H1 (cell line): ENCODE data around the gene SLC22A25. TPM values are rescaled to one million over a fixed set of nuclear protein-coding genes. Genes with fewer than 3 reads are reported as not detected.
"Not testable (repeated sequence)": the region's sequence is repeated elsewhere in the genome, so short reads cannot be mapped to it uniquely, and the experiment has no call there.

ENCODE experiments used
- CTCF ChIA-PET: fragments of 300-600 bp; sonication (Branson Sonifier 250); formaldehyde crosslinking; loops from one replicate; lab custom pipeline; 2021; ENCODE audit not compliant: partially characterized antibody; lab: Charles Lee
- POLR2A ChIA-PET: fragments of 300-600 bp; sonication (Branson Sonifier 250); formaldehyde crosslinking; loops from one replicate; lab custom pipeline; 2021; ENCODE audit warnings: inconsistent platforms; ENCODE audit not compliant: partially characterized antibody; lab: Charles Lee
- DNase-seq, 2 experiments: peaks; one replicate each; pipeline versions ENCODE4 v3.0.0 to v3.0.0-alpha.2; 2010 to 2022; ENCODE audit warnings: low spot score in 2 of 2, low read depth in 1 of 2, mixed read lengths in 1 of 2
- FAIRE-seq: peaks from 2 replicates; lab custom pipeline; 2011; peaks lifted over from hg19 to GRCh38; lab: Jason Lieb, UNC
- H2AFZ ChIP-seq: 2 replicates; pipeline ENCODE4 v1.8.1; 2012; ENCODE audit warnings: low read length, inconsistent platforms
- H2AK5ac ChIP-seq: 2 replicates; pipeline ENCODE4 v1.6.1; 2013; ENCODE audit warnings: low read depth, low read length
- H2BK120ac ChIP-seq: replicated peaks from 2 replicates; pipeline ENCODE3; 2013; ENCODE audit warnings: low read depth, low read length, inconsistent platforms
- H2BK12ac ChIP-seq: 2 replicates; pipeline ENCODE4 v1.6.1; 2013; ENCODE audit warnings: low read depth, low read length
- H2BK15ac ChIP-seq: 2 replicates; pipeline ENCODE4 v1.6.1; 2013; ENCODE audit warnings: low read length
- H2BK20ac ChIP-seq: 2 replicates; pipeline ENCODE4 v1.6.1; 2013; ENCODE audit warnings: low read length
- H2BK5ac ChIP-seq: 2 replicates; pipeline ENCODE4 v1.6.1; 2013; ENCODE audit warnings: low read depth, low read length
- H3K14ac ChIP-seq: 2 replicates; pipeline ENCODE4 v1.6.1; 2013; ENCODE audit warnings: inconsistent platforms; ENCODE audit not compliant: insufficient read length
- H3K18ac ChIP-seq: 2 replicates; pipeline ENCODE4 v1.6.1; 2013; ENCODE audit warnings: low read length; ENCODE audit errors: extremely low read depth
- H3K23ac ChIP-seq: 2 replicates; pipeline ENCODE4 v1.6.1; 2013; ENCODE audit warnings: inconsistent platforms; ENCODE audit not compliant: insufficient read length
- H3K23me2 ChIP-seq: 2 replicates; pipeline ENCODE4 v1.6.1; 2013; ENCODE audit warnings: low read depth, low read length
- H3K27ac ChIP-seq: 2 replicates; pipeline ENCODE4 v1.6.1; 2011; ENCODE audit warnings: low read depth, low read length, inconsistent platforms
- H3K27me3 ChIP-seq, 4 experiments: replicated peaks in 1 of 4; 1 replicate in 1 of 4; 2 replicates in 3 of 4; pipeline versions ENCODE4 v1.6.1 to v1.8.1; 2011 to 2013; ENCODE audit warnings: low read length in 3 of 4, mild to moderate bottlenecking in 3 of 4, inconsistent platforms in 2 of 4, mixed read lengths in 2 of 4, moderate library complexity in 1 of 4; ENCODE audit not compliant: control insufficient read depth in 3 of 4, insufficient read depth in 3 of 4; ENCODE audit errors: extremely low read depth in 1 of 4
- H3K36me3 ChIP-seq, 4 experiments: 2 replicates each; pipeline versions ENCODE4 v1.6.1 to v1.8.1; 2011 to 2013; ENCODE audit warnings: mild to moderate bottlenecking in 4 of 4, low read length in 3 of 4, moderate library complexity in 2 of 4, control low read depth in 1 of 4, inconsistent platforms in 1 of 4; ENCODE audit not compliant: insufficient read depth in 4 of 4, control insufficient read depth in 2 of 4
- H3K4ac ChIP-seq: replicated peaks from 2 replicates; pipeline ENCODE3; 2013; ENCODE audit warnings: low read length, low read depth, mixed read lengths, inconsistent platforms; ENCODE audit not compliant: insufficient read length
- H3K4me1 ChIP-seq, 4 experiments: replicated peaks in 1 of 4; 1 replicate in 1 of 4; 2 replicates in 3 of 4; pipeline versions ENCODE4 v1.6.1 to v1.8.1; 2011 to 2013; ENCODE audit warnings: low read length in 3 of 4, inconsistent platforms in 2 of 4, mixed read lengths in 1 of 4; ENCODE audit not compliant: insufficient read depth in 4 of 4, control insufficient read depth in 3 of 4
- H3K4me2 ChIP-seq, 2 experiments: 2 replicates each; pipeline versions ENCODE4 v1.6.1 to v1.8.1; 2011 to 2013; ENCODE audit warnings: low read depth in 2 of 2, low read length in 2 of 2, control low read depth in 1 of 2, inconsistent platforms in 1 of 2, mild to moderate bottlenecking in 1 of 2; ENCODE audit not compliant: insufficient read depth in 1 of 2
- H3K4me3 ChIP-seq, 4 experiments: fragments of 200-600, 300-600 bp in 1 of 4; sonication (generic), shearing (Covaris generic), sonication (Bioruptor Twin) in 1 of 4; 2 replicates each; pipeline versions ENCODE4 v1.5.1 to v1.8.1; 2011 to 2016; ENCODE audit warnings: low read length in 4 of 4, low read depth in 3 of 4, control low read depth in 2 of 4, inconsistent platforms in 2 of 4, mild to moderate bottlenecking in 2 of 4, mixed read lengths in 1 of 4, moderate library complexity in 1 of 4; ENCODE audit not compliant: insufficient read depth in 2 of 4; ENCODE audit errors: extremely low read depth in 1 of 4
- H3K56ac ChIP-seq: replicated peaks from 2 replicates; pipeline ENCODE3; 2013; ENCODE audit warnings: low read depth, mild to moderate bottlenecking, mixed read lengths, low read length, inconsistent platforms; ENCODE audit not compliant: insufficient read length
- H3K79me1 ChIP-seq: 2 replicates; pipeline ENCODE4 v1.6.1; 2013; ENCODE audit warnings: low read depth, low read length, control low read depth
- H3K79me2 ChIP-seq, 2 experiments: 2 replicates each; pipeline versions ENCODE4 v1.6.1 to v1.8.1; 2012 to 2013; ENCODE audit warnings: low read length in 2 of 2, mild to moderate bottlenecking in 2 of 2, inconsistent platforms in 1 of 2; ENCODE audit not compliant: insufficient read depth in 2 of 2, control insufficient read depth in 1 of 2
- H3K9ac ChIP-seq, 4 experiments: replicated peaks in 1 of 4; 1 replicate in 1 of 4; 2 replicates in 3 of 4; pipeline versions ENCODE4 v1.6.1 to v1.8.1; 2011 to 2013; ENCODE audit warnings: low read depth in 3 of 4, low read length in 3 of 4, control low read depth in 2 of 4, mild to moderate bottlenecking in 2 of 4, moderate library complexity in 2 of 4, inconsistent platforms in 1 of 4; ENCODE audit errors: extremely low read depth in 1 of 4
- H3K9me3 ChIP-seq, 2 experiments: 2 replicates each; pipeline versions ENCODE4 v1.6.1 to v1.8.1; 2012 to 2013; ENCODE audit warnings: mild to moderate bottlenecking in 2 of 2, moderate library complexity in 2 of 2, control low read depth in 1 of 2, inconsistent platforms in 1 of 2, low read depth in 1 of 2, low read length in 1 of 2, mixed read lengths in 1 of 2; ENCODE audit not compliant: insufficient read depth in 2 of 2
- H4K20me1 ChIP-seq, 2 experiments: replicated peaks in 1 of 2; 2 replicates each; pipeline versions ENCODE3 to v1.8.1; 2011 to 2013; ENCODE audit warnings: inconsistent platforms in 2 of 2, low read length in 2 of 2, mild to moderate bottlenecking in 1 of 2; ENCODE audit not compliant: insufficient read depth in 2 of 2, control insufficient read depth in 1 of 2
- H4K5ac ChIP-seq: 2 replicates; pipeline ENCODE4 v1.6.1; 2013; ENCODE audit warnings: low read length, low read depth, mixed read lengths, inconsistent platforms; ENCODE audit not compliant: insufficient read length
- H4K8ac ChIP-seq: 2 replicates; pipeline ENCODE4 v1.8.0; 2013; ENCODE audit warnings: mild to moderate bottlenecking, moderate library complexity, low read length, inconsistent platforms; ENCODE audit not compliant: insufficient read depth; ENCODE audit errors: extremely low read depth
- H4K91ac ChIP-seq: replicated peaks from 2 replicates; pipeline ENCODE3; 2013; ENCODE audit warnings: low read length, mixed read lengths, inconsistent platforms; ENCODE audit not compliant: insufficient read length
- WGBS, 2 experiments: shearing (Covaris generic) in 1 of 2; methylation state at CpG; one replicate each; pipeline versions ENCODE4 v1.1.6 to v1.1.7; 2013 to 2015; ENCODE audit warnings: low lambda C conversion rate in 2 of 2, mixed read lengths in 2 of 2, inconsistent platforms in 1 of 2, low coverage in 1 of 2, missing lambda C conversion rate in 1 of 2; ENCODE audit not compliant: insufficient replicate concordance in 2 of 2, insufficient coverage in 1 of 2, insufficient read length in 1 of 2; ENCODE audit errors: extremely low coverage in 1 of 2, missing lambda C conversion rate in 1 of 2; 5-methylcytosine and 5-hydroxymethylcytosine counted together
- polyA plus RNA-seq, 7 experiments: library from polyadenylated mRNA; depleted of rRNA in 3 of 7; stranded (reverse) in 5 of 7; unstranded in 2 of 7; fragments of >200 nt in 5 of 7; fragments of 200-250 nt in 2 of 7; gene quantifications; 1 replicate in 5 of 7; 2 replicates in 1 of 7; 4 replicates in 1 of 7; pipeline versions ENCODE4 v1.2.1 to v1.2.3, GENCODE V29; 2011 to 2013; ENCODE audit warnings: missing spikeins in 2 of 7, mixed read lengths in 2 of 7
- total RNA-seq: library from RNA; stranded (reverse); fragmentation: NEBNext Ultra II Directional; extraction: Animal tissue kit (Norgen Biotek cat#: 25700); gene quantifications from 2 replicates; pipeline ENCODE4 v1.2.1, GENCODE V29; 2021

Gene SLC22A25
- total and polyA plus RNA-seq, 2 of the 8 experiments (the other 6 are each of a cell fraction or from before 2014, with no cell fraction given), result not detected

GRCh38 chr11:63235471-63236461 lies 7.6 kb downstream of the SLC22A25 start:
- H3K56ac ChIP-seq, CTCF ChIA-PET, H4K8ac ChIP-seq, H3K27ac ChIP-seq, H3K27me3 ChIP-seq, H3K18ac ChIP-seq, H3K4ac ChIP-seq, H4K5ac ChIP-seq, H3K23ac ChIP-seq, H3K79me1 ChIP-seq, H2BK12ac ChIP-seq, H4K91ac ChIP-seq, H2AFZ ChIP-seq, H3K4me1 ChIP-seq, H2BK120ac ChIP-seq, H3K23me2 ChIP-seq, FAIRE-seq, H2BK15ac ChIP-seq, H2BK20ac ChIP-seq, H3K9ac ChIP-seq, H3K4me2 ChIP-seq, DNase-seq, H4K20me1 ChIP-seq, H2AK5ac ChIP-seq, H3K36me3 ChIP-seq, POLR2A ChIA-PET, H3K4me3 ChIP-seq, H2BK5ac ChIP-seq, H3K14ac ChIP-seq, H3K79me2 ChIP-seq: not testable (repeated sequence)
- 76% methylated on average over 8 of the region's 8 CpGs; no CpG with 5 or more reads in 1 of the 2 experiments for WGBS, 2 experiments
- peaks cover 14 to 23% of the 10 kb centered on the region in 2 experiments for H3K9me3 ChIP-seq
